Endothelial cell of umbilical vein (primary cell): ENCODE measurements around the gene BABAM2. TPM values are rescaled to one million over a fixed set of nuclear protein-coding genes. Genes with fewer than 3 reads are reported as not detected.

Source experiments
- BruUV-seq: library from RNA; stranded (reverse); fragments of 400-500 nt; replicated peaks from 2 replicates; lab custom pipeline; 2021; lab: Mats Ljungman, UMichigan
- CTCF ChIA-PET: fragments of 300-600, 350-600 bp; sonication (Branson Sonifier 250); formaldehyde crosslinking; loops from one replicate; lab custom pipeline; 2021; ENCODE audit warnings: antibody characterized with exemption, inconsistent platforms; lab: Charles Lee
- POLR2A ChIA-PET: fragments of 300-600, 350-600 bp; sonication (Branson Sonifier 250); formaldehyde crosslinking; loops from one replicate; lab custom pipeline; 2021; ENCODE audit warnings: antibody characterized with exemption, inconsistent platforms; lab: Charles Lee
- DNase-seq: peaks from one replicate; pipeline ENCODE4 v3.0.0-alpha.2; 2011; ENCODE audit warnings: low read depth, low spot score
- FAIRE-seq: peaks from 2 replicates; lab custom pipeline; 2011; peaks lifted over from hg19 to GRCh38; lab: Jason Lieb, UNC
- H2AFZ ChIP-seq: 2 replicates; pipeline ENCODE4 v1.6.0; 2012; ENCODE audit warnings: low read depth, low read length, control low read depth, inconsistent platforms
- H3K27ac ChIP-seq: 2 replicates; pipeline ENCODE4 v1.5.1; 2011; ENCODE audit warnings: low read depth, mild to moderate bottlenecking, control low read depth, low read length, moderate library complexity; ENCODE audit not compliant: insufficient read depth
- H3K27me3 ChIP-seq, 2 experiments: 2 replicates each; pipeline versions ENCODE4 v1.6.0 to v1.6.1; 2011; ENCODE audit warnings: low read length in 2 of 2, mixed read lengths in 1 of 2; ENCODE audit not compliant: control insufficient read depth in 2 of 2, insufficient read depth in 2 of 2
- H3K36me3 ChIP-seq, 2 experiments: 2 replicates in 1 of 2; 3 replicates in 1 of 2; pipeline ENCODE4 v1.5.1; 2011; ENCODE audit warnings: low read length in 2 of 2, mild to moderate bottlenecking in 1 of 2, moderate library complexity in 1 of 2; ENCODE audit not compliant: control insufficient read depth in 2 of 2, insufficient read depth in 2 of 2; ENCODE audit errors: extremely low read depth in 1 of 2
- H3K4me1 ChIP-seq: 3 replicates; pipeline ENCODE4 v1.5.1; 2011; ENCODE audit warnings: mild to moderate bottlenecking, low read length; ENCODE audit not compliant: control insufficient read depth, insufficient read depth; ENCODE audit errors: extremely low read depth
- H3K4me2 ChIP-seq: 2 replicates; pipeline ENCODE4 v1.6.1; 2011; ENCODE audit warnings: low read length, control low read depth, mixed read lengths; ENCODE audit not compliant: insufficient read depth
- H3K4me3 ChIP-seq, 3 experiments: fragments of 200-600 bp in 1 of 3; sonication (generic), shearing (Covaris generic) in 1 of 3; replicated peaks in 1 of 3; 2 replicates each; pipeline ENCODE4 v1.5.1; 2011 to 2016; ENCODE audit warnings: control low read depth in 3 of 3, low read length in 3 of 3, mild to moderate bottlenecking in 2 of 3, inconsistent platforms in 1 of 3, low read depth in 1 of 3, moderate library complexity in 1 of 3; ENCODE audit not compliant: insufficient read depth in 1 of 3
- H3K79me2 ChIP-seq: 2 replicates; pipeline ENCODE4 v1.6.0; 2012; ENCODE audit warnings: low read length, inconsistent platforms; ENCODE audit not compliant: control insufficient read depth, insufficient read depth
- H3K9ac ChIP-seq: replicated peaks from 2 replicates; pipeline ENCODE3; 2011; ENCODE audit warnings: low read length, control low read depth; ENCODE audit not compliant: insufficient read depth; ENCODE audit errors: extremely low read depth
- H3K9me1 ChIP-seq: replicated peaks from 3 replicates; pipeline ENCODE4 v1.6.0; 2011; ENCODE audit warnings: mild to moderate bottlenecking, low read length; ENCODE audit not compliant: control insufficient read depth, insufficient read depth; ENCODE audit errors: extremely low read depth
- H3K9me3 ChIP-seq: replicated peaks from 2 replicates; pipeline ENCODE4 v1.5.1; 2012; ENCODE audit warnings: low read length, inconsistent platforms; ENCODE audit not compliant: control insufficient read depth, insufficient read depth
- H4K20me1 ChIP-seq: replicated peaks from 2 replicates; pipeline ENCODE3; 2011; ENCODE audit warnings: mild to moderate bottlenecking, low read length; ENCODE audit not compliant: control insufficient read depth, insufficient read depth; ENCODE audit errors: extremely low read depth
- CTCF ChIP-seq, 2 donors: IDR thresholded peaks; 1 replicate in 1 of 2; 2 replicates in 1 of 2; pipeline ENCODE4 v1.5.1; 2011; ENCODE audit warnings: low read length in 2 of 2, mild to moderate bottlenecking in 2 of 2, moderate library complexity in 2 of 2, control low read depth in 1 of 2, inconsistent platforms in 1 of 2, low read depth in 1 of 2; ENCODE audit not compliant: insufficient read depth in 1 of 2; ENCODE audit errors: extremely low read depth in 1 of 2
- EZH2 ChIP-seq: IDR thresholded peaks from 2 replicates; pipeline ENCODE4 v1.6.1; 2012; ENCODE audit warnings: borderline replicate concordance, low read depth, mild to moderate bottlenecking, moderate library complexity, low read length, inconsistent platforms; ENCODE audit not compliant: severe bottlenecking
- FOS ChIP-seq: IDR thresholded peaks from 2 replicates; pipeline ENCODE4 v1.6.1; 2011; ENCODE audit warnings: mild to moderate bottlenecking, low read length, moderate library complexity, borderline replicate concordance; ENCODE audit not compliant: insufficient read depth
- GATA2 ChIP-seq: IDR thresholded peaks from 2 replicates; pipeline ENCODE4 v1.7.0; 2011; ENCODE audit warnings: low read depth, mild to moderate bottlenecking, moderate library complexity, mixed read lengths, low read length; ENCODE audit not compliant: insufficient read length, insufficient read depth
- JUN ChIP-seq: IDR thresholded peaks from 2 replicates; pipeline ENCODE4 v1.6.1; 2011; ENCODE audit warnings: borderline replicate concordance, low read depth; ENCODE audit not compliant: insufficient read length, insufficient read depth
- MAX ChIP-seq: IDR thresholded peaks from 2 replicates; pipeline ENCODE4 v1.6.1; 2011; ENCODE audit not compliant: insufficient read depth, insufficient read length
- MYC ChIP-seq: IDR thresholded peaks from one replicate; pipeline ENCODE4 v1.6.1; 2011; ENCODE audit warnings: mild to moderate bottlenecking, low read depth, low read length
- POLR2A ChIP-seq: IDR thresholded peaks from 2 replicates; pipeline ENCODE4 v1.6.1; 2012; ENCODE audit warnings: low read depth, mild to moderate bottlenecking, control low read depth, low read length
- POLR2AphosphoS5 ChIP-seq: IDR thresholded peaks from 2 replicates; pipeline ENCODE4 v1.6.1; 2012; ENCODE audit warnings: low read depth, mild to moderate bottlenecking, control low read depth, low read length, moderate library complexity; ENCODE audit not compliant: insufficient read depth
- dilution Hi-C: fragments of 300-500 bp; cut with MboI; formaldehyde crosslinking; loops from one replicate; pipeline ENCODE4 v1.15.0; 2019; ENCODE audit warnings: low sequenced_read_pairs; ENCODE audit not compliant: extremely low pct_ligation_motif_present
- intact Hi-C: fragments of 100-400 bp; cut with micrococcal nuclease; formaldehyde crosslinking; loops from one replicate; pipeline ENCODE4 v1.10.0; 2022
- polyA plus RNA-seq, 4 experiments: library from polyadenylated mRNA; depleted of rRNA in 3 of 4; stranded (reverse) in 3 of 4; unstranded in 1 of 4; fragments of >200 nt; gene quantifications; 2 replicates each; pipeline versions ENCODE4 v1.2.1 to v1.2.3, GENCODE V29; 2011 to 2012; ENCODE audit warnings: missing spikeins in 1 of 4
- total RNA-seq: library from RNA; stranded (reverse); gene quantifications from 2 replicates; pipeline ENCODE4 v1.2.3, GENCODE V29; 2021

Gene BABAM2
- total and polyA plus RNA-seq, 2 donors (not counting 3 experiments of a cell fraction or from before 2014, with no cell fraction given) = 19.9 to 27.6 TPM

GRCh38 chr2:28202719-28203118 is 312.2 kb downstream of the BABAM2 start:
- no peaks in the 10 kb centered on the region for H3K79me2 ChIP-seq
- H3K27ac ChIP-seq = no peak overlapping the region
- no peak overlapping the region for H2AFZ ChIP-seq
- no peak overlapping the region for H3K9ac ChIP-seq
- POLR2A ChIA-PET = no interaction called here
- intact Hi-C loops (no loop called here), dilution Hi-C loops (no loop called here)
- CTCF ChIA-PET = interaction anchor here (1.3 kb wide), 1 partner anchor 101 kb away, joined by 4 read pairs; no protein-coding TSS in a partner anchor
- no peak overlapping the region for H3K4me3 ChIP-seq
- H3K9me3 ChIP-seq = no peaks in the 10 kb centered on the region
- FAIRE-seq (no peak), DNase-seq (no peak)
- H3K36me3 ChIP-seq = no peaks in the 10 kb centered on the region
- H3K9me1 ChIP-seq = no peaks in the 10 kb centered on the region
- TF ChIP-seq CTCF (IDR thresholded peaks at IDR 0.05; ENCODE audit: extremely low read depth in 1 of 2, insufficient read depth in 1 of 2, low read depth in 1 of 2, low read length in 2 of 2) (no peak), JUN (no peak), MYC (no peak), POLR2AphosphoS5 (no peak), GATA2 (no peak)
- H4K20me1 ChIP-seq = no peaks in the 10 kb centered on the region
- H3K27me3 ChIP-seq = no peaks in the 10 kb centered on the region
- no peak overlapping the region for H3K4me2 ChIP-seq
- BruUV-seq = no TSS peak
- H3K4me1 ChIP-seq = no peaks in the 10 kb centered on the region

DNA sequence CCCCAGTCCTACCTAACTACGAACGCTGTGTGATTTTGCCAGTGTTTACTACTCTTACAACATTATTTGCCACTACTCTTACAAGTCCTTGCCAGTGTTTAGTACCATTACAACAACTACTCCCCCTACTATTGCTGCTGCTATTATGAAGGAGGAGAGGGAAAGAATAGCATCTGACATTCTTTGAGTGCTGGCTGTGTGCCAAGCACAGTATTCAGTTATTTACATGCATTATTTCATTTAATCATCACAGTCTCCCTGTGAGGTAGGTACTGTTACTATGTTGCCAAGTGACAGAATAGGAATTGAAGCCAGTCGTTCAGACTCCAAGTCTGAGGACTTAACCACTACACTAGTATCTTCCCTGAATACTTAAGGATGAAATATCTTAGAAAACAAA is 316.2 kb downstream of the BABAM2 start:
- Histone ChIP-seq H3K27me3 (no peaks in the 10 kb centered on the region), H3K9me1 (no peaks in the 10 kb centered on the region), H3K9me3 (no peaks in the 10 kb centered on the region), H3K4me2 (no peak overlapping the region), H3K36me3 (no peaks in the 10 kb centered on the region), H3K4me1 (peaks cover 13% of the 10 kb centered on the region), H3K9ac (no peak overlapping the region), H3K27ac (no peak overlapping the region), H4K20me1 (no peaks in the 10 kb centered on the region), H3K79me2 (no peaks in the 10 kb centered on the region), H2AFZ (no peak overlapping the region), H3K4me3 (no peak overlapping the region)
- dilution Hi-C loops (no loop called here), intact Hi-C loops (no loop called here)
- FAIRE-seq = no peak
- TF ChIP-seq POLR2AphosphoS5 (no peak), CTCF (IDR thresholded peaks at IDR 0.05; ENCODE audit: extremely low read depth in 1 of 2, insufficient read depth in 1 of 2, low read depth in 1 of 2, low read length in 2 of 2) (no peak), JUN (no peak), GATA2 (no peak), POLR2A (no peak), FOS (no peak), MYC (no peak), EZH2 (no peak), MAX (no peak)
- POLR2A ChIA-PET = no interaction called here
- peak; percentile 76 for DNase-seq
- CTCF ChIA-PET = no interaction called here
- no TSS peak for BruUV-seq
